Neuron (in vitro differentiated cells): ENCODE measurements around the gene RALGAPB.

Source experiments
- H2AFZ ChIP-seq: one replicate; pipeline ENCODE4 v1.6.1; 2013; ENCODE audit warnings: low read depth, mild to moderate bottlenecking, inconsistent platforms, low read length, moderate library complexity
- H3K27me3 ChIP-seq: one replicate; pipeline ENCODE4 v1.6.1; 2013; ENCODE audit warnings: low read length; ENCODE audit not compliant: insufficient read depth
- H3K36me3 ChIP-seq: one replicate; pipeline ENCODE4 v1.6.1; 2013; ENCODE audit warnings: low read length; ENCODE audit not compliant: insufficient read depth
- H3K4me1 ChIP-seq: one replicate; pipeline ENCODE4 v1.6.1; 2013; ENCODE audit warnings: low read length; ENCODE audit not compliant: insufficient read depth
- H3K4me3 ChIP-seq: 2 replicates; pipeline ENCODE4 v1.5.1; 2013; ENCODE audit warnings: mild to moderate bottlenecking, low read length, moderate library complexity
- H3K9me3 ChIP-seq: one replicate; pipeline ENCODE4 v1.6.1; 2013; ENCODE audit warnings: low read length

RALGAPB gene

GRCh38 chr20:38608188-38608587 lies 135.5 kb downstream of the RALGAPB start:
- Histone ChIP-seq H3K36me3 (no peaks in the 10 kb centered on the region), H3K4me1 (no peaks in the 10 kb centered on the region), H3K9me3 (no peaks in the 10 kb centered on the region), H3K27me3 (peaks cover 15% of the 10 kb centered on the region), H2AFZ (no peak overlapping the region), H3K4me3 (no peak overlapping the region)

- H3K27me3 ChIP-seq = peaks cover 8% of the 10 kb centered on the region
- H2AFZ ChIP-seq = no peak overlapping the region
- H3K9me3 ChIP-seq = no peaks in the 10 kb centered on the region
- no peaks in the 10 kb centered on the region for H3K4me1 ChIP-seq
- no peak overlapping the region for H3K4me3 ChIP-seq
- no peaks in the 10 kb centered on the region for H3K36me3 ChIP-seq
Observed at GRCh38 chr20:38609815-38610214, 137.2 kb downstream of the RALGAPB start.

DNA sequence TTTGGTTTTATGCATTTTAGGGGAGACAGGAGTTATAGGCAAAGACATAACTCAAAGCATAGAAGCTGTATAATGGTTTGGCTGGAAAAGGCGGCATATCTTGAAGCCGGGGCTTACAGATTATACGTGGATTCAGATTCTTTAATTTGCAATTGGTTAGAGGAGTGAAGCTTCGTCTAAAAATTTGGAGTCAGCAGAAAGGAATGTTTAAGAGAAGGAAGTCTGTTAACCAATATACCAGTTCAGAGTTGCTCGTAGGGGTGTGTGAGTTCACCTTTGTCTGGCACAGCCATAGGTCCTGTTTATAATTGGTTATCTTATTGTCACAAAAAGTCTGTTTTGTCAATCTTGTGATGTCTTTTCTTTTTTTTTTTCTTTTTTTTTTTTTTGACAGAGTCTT lies 137.9 kb downstream of the RALGAPB start:
- Histone ChIP-seq H2AFZ (no peak overlapping the region), H3K9me3 (no peaks in the 10 kb centered on the region), H3K4me3 (no peak overlapping the region), H3K27me3 (peaks cover 8% of the 10 kb centered on the region), H3K36me3 (no peaks in the 10 kb centered on the region), H3K4me1 (no peaks in the 10 kb centered on the region)

- Histone ChIP-seq H3K4me3 (no peak overlapping the region), H3K4me1 (no peaks in the 10 kb centered on the region), H3K27me3 (no peaks in the 10 kb centered on the region), H3K36me3 (no peaks in the 10 kb centered on the region), H3K9me3 (no peaks in the 10 kb centered on the region), H2AFZ (no peak overlapping the region)
Observed at GRCh38 chr20:38612751-38613515, 140.3 kb downstream of the RALGAPB start.

- H3K4me3 ChIP-seq = no peak overlapping the region
- H3K36me3 ChIP-seq = no peaks in the 10 kb centered on the region
- H2AFZ ChIP-seq = no peak overlapping the region
- H3K4me1 ChIP-seq = no peaks in the 10 kb centered on the region
- no peaks in the 10 kb centered on the region for H3K9me3 ChIP-seq
- H3K27me3 ChIP-seq = peaks cover 11% of the 10 kb centered on the region
Observed at GRCh38 chr20:38615283-38615682, 142.6 kb downstream of the RALGAPB start.

DNA sequence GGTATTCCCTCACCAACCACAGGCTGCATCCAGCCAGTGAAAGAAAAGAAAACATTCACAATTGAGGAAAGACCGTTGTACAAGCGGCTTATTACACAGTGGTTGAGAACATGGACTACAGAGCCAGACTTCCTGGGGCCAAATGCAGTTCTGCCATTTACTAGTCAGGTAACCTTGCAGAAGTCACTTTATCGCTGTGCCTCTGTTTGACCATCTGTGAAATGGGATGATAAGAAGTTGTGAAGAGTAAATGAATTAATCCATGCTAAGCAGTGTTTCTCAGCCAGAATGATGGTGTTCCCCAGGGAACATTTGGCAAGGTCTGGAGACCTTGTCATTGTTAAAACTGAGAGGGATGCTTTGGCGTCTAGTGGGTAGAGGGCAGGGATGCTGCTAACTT lies 143.8 kb downstream of the RALGAPB start:
- Histone ChIP-seq H2AFZ (no peak overlapping the region), H3K27me3 (peaks cover 14% of the 10 kb centered on the region), H3K36me3 (no peaks in the 10 kb centered on the region), H3K4me3 (no peak overlapping the region), H3K4me1 (no peaks in the 10 kb centered on the region), H3K9me3 (no peaks in the 10 kb centered on the region)

DNA sequence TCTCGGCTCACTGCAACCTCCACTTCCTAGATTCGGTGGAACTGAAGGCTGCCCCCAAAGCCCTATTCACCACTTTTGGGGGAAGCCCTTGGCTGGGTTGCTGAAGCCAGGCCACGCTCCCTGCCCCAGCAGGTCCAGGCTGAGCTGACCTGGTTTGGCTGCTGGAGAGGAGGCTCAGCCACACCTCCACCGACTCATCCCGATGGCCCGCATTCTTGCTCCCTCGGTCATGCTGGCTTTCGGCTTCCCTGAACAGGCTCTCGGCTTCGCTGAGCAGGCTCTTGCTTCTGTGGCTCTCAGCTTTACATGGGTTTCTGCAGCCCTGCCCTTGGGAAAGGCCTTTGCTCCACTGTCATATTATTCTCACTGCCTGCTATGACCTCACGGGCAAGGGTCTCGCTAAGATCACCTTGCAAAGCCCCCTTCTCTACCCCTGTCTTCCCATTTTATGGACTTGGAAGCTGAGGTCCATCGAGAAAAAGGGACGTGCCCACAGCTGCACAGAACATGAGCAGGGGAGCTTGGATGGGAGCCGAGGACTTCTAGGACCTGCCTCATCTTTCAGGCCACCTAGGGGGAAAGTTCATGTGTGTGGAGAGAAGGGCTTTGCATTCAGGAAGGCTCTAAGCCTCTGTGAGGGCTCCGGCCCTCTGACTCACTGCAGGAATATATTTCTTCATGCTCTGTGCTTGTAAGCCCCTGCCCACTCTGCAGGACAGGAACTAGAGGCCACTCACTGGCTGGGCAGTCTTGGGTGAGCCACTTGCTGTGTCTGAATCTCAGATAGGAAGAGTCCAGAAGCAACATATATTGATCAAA lies 144.6 kb downstream of the RALGAPB start:
- no peaks in the 10 kb centered on the region for H3K36me3 ChIP-seq
- H3K4me3 ChIP-seq = no peak overlapping the region
- H3K9me3 ChIP-seq = no peaks in the 10 kb centered on the region
- no peak overlapping the region for H2AFZ ChIP-seq
- H3K4me1 ChIP-seq = no peaks in the 10 kb centered on the region
- H3K27me3 ChIP-seq = peaks cover 15% of the 10 kb centered on the region

DNA sequence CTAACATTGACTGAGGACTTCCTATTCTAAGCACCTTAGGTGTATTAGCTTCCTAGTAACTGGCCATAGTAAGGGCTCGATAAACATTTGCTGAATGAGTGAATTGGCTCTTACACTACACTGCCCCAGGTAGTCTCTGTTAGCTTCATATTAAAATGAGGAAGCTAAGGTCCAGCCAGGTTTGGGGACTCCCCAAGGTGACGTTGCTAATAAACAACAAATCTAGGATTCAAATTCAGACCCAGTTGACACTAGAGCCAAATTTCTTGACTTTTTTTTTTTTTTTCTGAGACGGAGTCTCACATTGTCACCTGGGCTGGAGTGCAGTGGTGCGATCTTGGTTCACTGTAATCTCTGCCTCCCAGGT lies 145.2 kb downstream of the RALGAPB start:
- Histone ChIP-seq H3K4me1 (no peaks in the 10 kb centered on the region), H3K27me3 (peaks cover 15% of the 10 kb centered on the region), H3K4me3 (no peak overlapping the region), H3K9me3 (no peaks in the 10 kb centered on the region), H3K36me3 (no peaks in the 10 kb centered on the region), H2AFZ (no peak overlapping the region)

DNA sequence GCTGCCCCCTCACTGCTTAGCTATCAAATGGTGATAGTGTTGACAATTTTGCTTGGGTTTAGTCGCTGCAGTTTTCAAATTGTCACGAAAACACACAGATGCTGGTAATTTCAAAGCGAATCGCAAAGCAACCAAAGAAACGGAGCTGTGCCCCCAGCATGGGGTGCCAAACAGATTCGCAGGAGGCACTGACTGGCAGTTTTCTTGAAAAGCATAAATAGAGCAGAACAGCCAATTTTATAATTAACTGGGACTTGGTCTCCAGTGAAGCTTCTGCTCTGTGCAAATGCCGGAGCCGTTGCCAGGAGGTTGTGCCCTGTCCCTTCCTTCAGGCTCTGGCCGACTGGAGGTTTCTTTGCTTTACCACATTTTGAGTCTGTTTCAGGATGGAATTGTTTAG lies 147.8 kb downstream of the RALGAPB start:
- no peaks in the 10 kb centered on the region for H3K9me3 ChIP-seq
- no peaks in the 10 kb centered on the region for H3K36me3 ChIP-seq
- H3K27me3 ChIP-seq = peaks cover 15% of the 10 kb centered on the region
- H2AFZ ChIP-seq = no peak overlapping the region
- no peaks in the 10 kb centered on the region for H3K4me1 ChIP-seq
- H3K4me3 ChIP-seq = no peak overlapping the region

DNA sequence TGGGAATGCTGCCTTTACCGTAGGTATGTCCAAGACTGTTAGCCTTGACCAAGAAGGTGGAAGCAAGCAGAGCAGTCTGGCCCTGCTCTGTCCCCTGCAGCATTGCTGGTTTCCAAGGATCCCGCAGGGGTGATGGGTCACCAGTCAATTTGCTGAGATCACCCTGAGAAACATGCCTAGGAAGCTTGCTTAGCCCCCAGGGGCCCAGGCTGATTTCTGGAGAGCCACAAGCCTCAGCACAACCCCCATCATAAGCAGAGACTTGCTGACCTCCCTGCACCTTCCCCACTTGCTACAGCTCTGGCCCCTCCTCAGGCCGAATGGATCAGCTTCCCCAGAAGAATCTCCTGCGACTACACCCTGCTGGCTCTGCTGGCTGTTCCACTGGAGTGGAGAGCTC lies 150.4 kb downstream of the RALGAPB start:
- Histone ChIP-seq H3K36me3 (no peaks in the 10 kb centered on the region), H3K27me3 (peaks cover 18% of the 10 kb centered on the region), H3K4me1 (no peaks in the 10 kb centered on the region), H3K4me3 (no peak overlapping the region), H2AFZ (no peak overlapping the region), H3K9me3 (no peaks in the 10 kb centered on the region)

- Histone ChIP-seq H3K36me3 (no peaks in the 10 kb centered on the region), H3K4me3 (no peak overlapping the region), H3K4me1 (no peaks in the 10 kb centered on the region), H3K9me3 (no peaks in the 10 kb centered on the region), H2AFZ (no peak overlapping the region), H3K27me3 (peaks cover 18% of the 10 kb centered on the region)
Observed at GRCh38 chr20:38624084-38624483, 151.4 kb downstream of the RALGAPB start.

DNA sequence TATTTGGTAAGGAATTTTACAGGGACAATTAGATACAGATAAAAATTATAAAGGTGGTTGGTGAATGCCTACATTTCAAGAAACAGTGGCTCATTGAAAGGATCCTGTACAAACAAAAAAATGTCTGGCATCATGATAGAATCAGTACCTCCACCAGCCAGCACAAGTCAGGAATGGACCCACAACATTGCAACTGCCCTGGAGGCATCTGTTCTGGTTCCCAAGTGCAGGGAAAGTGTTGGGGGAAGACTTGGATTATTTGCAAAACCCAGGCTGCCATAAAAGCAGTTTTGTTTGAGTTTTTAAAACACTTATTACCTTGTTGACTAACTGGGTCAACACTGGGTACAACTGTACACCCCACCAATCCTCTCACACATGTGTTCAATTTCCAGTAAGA lies 153.3 kb downstream of the RALGAPB start:
- Histone ChIP-seq H3K27me3 (peaks cover 8% of the 10 kb centered on the region), H3K4me3 (no peak overlapping the region), H3K9me3 (no peaks in the 10 kb centered on the region), H3K36me3 (no peaks in the 10 kb centered on the region), H3K4me1 (no peaks in the 10 kb centered on the region), H2AFZ (no peak overlapping the region)

- no peaks in the 10 kb centered on the region for H3K36me3 ChIP-seq
- no peak overlapping the region for H3K4me3 ChIP-seq
- H2AFZ ChIP-seq = no peak overlapping the region
- H3K27me3 ChIP-seq = peaks cover 5% of the 10 kb centered on the region
- H3K4me1 ChIP-seq = no peaks in the 10 kb centered on the region
- H3K9me3 ChIP-seq = no peaks in the 10 kb centered on the region
Observed at GRCh38 chr20:38626921-38627659, 154.4 kb downstream of the RALGAPB start.
